ENCODE data around the gene SVEP1. TPM values are rescaled to one million over a fixed set of nuclear protein-coding genes. Genes with fewer than 3 reads are reported as not detected.

The SVEP1 gene
- total RNA-seq, 2 experiments from 2014 or later, result not detected

DNA sequence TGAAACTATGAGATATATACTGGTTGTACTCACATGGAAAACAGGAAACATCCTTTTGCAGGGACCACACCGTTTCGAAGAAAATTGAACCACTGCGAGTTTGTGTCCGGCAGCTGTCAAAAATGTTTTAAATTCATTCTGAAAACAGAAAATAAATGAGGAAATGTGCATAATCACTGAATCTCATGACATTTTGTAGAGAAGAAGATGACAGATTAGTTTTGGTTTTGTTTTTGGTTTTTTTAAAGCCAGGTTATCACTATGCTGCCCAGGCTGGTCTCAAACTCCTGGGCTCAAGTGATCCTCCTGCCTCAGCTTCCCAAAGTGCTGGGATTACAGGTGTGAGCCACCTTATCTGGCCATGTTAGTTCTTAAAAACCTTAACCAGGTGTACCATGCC, 245.4 kb downstream of the SVEP1 start:
- intact Hi-C loops (cut with DNase I, micrococcal nuclease), result no loop called here
- DNase-seq (no peak), ATAC-seq (ENCODE audit: poor library complexity) (no peak)
- no peaks in the 10 kb centered on the region for H3K36me3 ChIP-seq (ENCODE audit: insufficient read depth, low read length)
- H3K4me3 ChIP-seq (ENCODE audit: low read length), result no peak overlapping the region
- Mint-ChIP-seq H3K4me3 (no peak overlapping the region), H3K27ac (no peak overlapping the region), H3K36me3 (ENCODE audit: low read depth) (no peaks in the 10 kb centered on the region), H3K9me3 (no peaks in the 10 kb centered on the region), H3K4me1 (ENCODE audit: low read depth) (no peaks in the 10 kb centered on the region), H3K27me3 (peaks cover 10% of the 10 kb centered on the region)
- H3K4me1 ChIP-seq (ENCODE audit: insufficient read depth, low read length), result no peaks in the 10 kb centered on the region
- ChIA-PET CTCF (no interaction called here), POLR2A (no interaction called here)
- H3K27ac ChIP-seq (ENCODE audit: low read depth in 1 of 2, low read length in 2 of 2), result no peak overlapping the region
- TF ChIP-seq, protein P1, sequence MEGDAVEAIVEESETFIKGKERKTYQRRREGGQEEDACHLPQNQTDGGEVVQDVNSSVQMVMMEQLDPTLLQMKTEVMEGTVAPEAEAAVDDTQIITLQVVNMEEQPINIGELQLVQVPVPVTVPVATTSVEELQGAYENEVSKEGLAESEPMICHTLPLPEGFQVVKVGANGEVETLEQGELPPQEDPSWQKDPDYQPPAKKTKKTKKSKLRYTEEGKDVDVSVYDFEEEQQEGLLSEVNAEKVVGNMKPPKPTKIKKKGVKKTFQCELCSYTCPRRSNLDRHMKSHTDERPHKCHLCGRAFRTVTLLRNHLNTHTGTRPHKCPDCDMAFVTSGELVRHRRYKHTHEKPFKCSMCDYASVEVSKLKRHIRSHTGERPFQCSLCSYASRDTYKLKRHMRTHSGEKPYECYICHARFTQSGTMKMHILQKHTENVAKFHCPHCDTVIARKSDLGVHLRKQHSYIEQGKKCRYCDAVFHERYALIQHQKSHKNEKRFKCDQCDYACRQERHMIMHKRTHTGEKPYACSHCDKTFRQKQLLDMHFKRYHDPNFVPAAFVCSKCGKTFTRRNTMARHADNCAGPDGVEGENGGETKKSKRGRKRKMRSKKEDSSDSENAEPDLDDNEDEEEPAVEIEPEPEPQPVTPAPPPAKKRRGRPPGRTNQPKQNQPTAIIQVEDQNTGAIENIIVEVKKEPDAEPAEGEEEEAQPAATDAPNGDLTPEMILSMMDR (IDR thresholded peaks at IDR 0.05), result no peak
- no peaks in the 10 kb centered on the region for H3K27me3 ChIP-seq (ENCODE audit: control insufficient read depth in 1 of 2, insufficient read depth in 2 of 2, low read length in 2 of 2)
- H3K9me3 ChIP-seq (ENCODE audit: control insufficient read depth in 1 of 2, insufficient read depth in 1 of 2, low read length in 2 of 2), result peaks cover 0 to 3% of the 10 kb centered on the region in 2 experiments

DNA sequence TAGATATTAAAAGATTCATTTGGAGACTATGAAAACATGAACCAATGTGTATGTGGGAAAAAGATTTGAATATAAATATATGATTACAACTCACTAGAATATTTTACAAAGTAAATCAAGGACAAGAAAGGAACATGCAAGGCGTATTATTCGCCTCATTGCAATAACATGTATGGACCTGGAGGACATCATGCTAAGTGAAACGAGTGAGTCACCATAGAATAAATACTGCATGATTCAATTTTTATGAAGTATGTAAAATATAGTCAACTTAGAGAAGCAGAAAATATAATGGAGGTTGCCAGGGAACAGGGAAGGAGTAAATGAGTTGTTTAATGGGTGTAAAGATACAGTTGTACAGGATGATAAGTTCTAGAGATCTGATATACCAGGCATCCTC, 246.8 kb downstream of the SVEP1 start:
- CTCF ChIA-PET, result no interaction called here

DNA sequence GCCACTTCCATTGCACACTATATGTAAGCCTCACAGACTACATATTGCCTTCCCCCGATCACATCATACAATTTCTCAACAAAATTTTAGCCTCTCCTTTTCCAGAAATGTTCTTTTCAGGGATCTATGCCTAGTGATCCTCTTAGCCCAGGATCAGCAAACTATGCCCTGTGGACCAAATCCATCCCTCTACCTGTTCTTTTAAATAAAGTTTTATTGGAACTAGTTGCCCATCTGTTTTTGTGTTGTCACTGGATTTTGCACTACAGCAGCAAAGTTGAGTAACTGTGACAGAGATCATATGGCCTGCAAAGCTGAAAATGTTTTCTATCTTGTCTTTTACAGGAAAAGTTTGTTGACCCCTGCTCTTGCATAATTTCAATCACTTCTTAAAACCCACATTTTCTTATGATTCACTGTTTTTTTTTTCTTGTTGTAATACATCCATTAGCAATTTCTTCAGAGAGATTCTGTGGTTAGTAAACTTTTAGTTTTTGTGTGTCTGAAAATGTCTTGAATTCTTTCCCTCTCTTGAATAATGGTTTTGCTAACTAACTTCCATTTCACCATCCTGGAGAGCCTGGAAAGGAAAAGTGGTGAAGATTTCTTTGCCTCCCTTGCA, 248.9 kb downstream of the SVEP1 start:
- Mint-ChIP-seq H3K27me3 (peaks cover 10% of the 10 kb centered on the region), H3K27ac (no peak overlapping the region), H3K4me1 (ENCODE audit: low read depth) (no peaks in the 10 kb centered on the region), H3K36me3 (ENCODE audit: low read depth) (no peaks in the 10 kb centered on the region), H3K9me3 (no peaks in the 10 kb centered on the region), H3K4me3 (no peak overlapping the region)
- H3K4me3 ChIP-seq (ENCODE audit: low read length), result no peak overlapping the region
- no peaks in the 10 kb centered on the region for H3K27me3 ChIP-seq (ENCODE audit: control insufficient read depth in 1 of 2, insufficient read depth in 2 of 2, low read length in 2 of 2)
- no peak for DNase-seq
- intact Hi-C loops (cut with DNase I, micrococcal nuclease), result no loop called here
- POLR2A ChIA-PET, result no interaction called here
- no peak for ATAC-seq (ENCODE audit: poor library complexity)
- no peaks in the 10 kb centered on the region for H3K36me3 ChIP-seq (ENCODE audit: insufficient read depth, low read length)
- no peaks in the 10 kb centered on the region for H3K4me1 ChIP-seq (ENCODE audit: insufficient read depth, low read length)
- H3K27ac ChIP-seq (ENCODE audit: low read depth in 1 of 2, low read length in 2 of 2), result no peak overlapping the region
- no peaks in the 10 kb centered on the region for H3K9me3 ChIP-seq (ENCODE audit: control insufficient read depth in 1 of 2, insufficient read depth in 1 of 2, low read length in 2 of 2)
- CTCF ChIA-PET, result no interaction called here
- TF ChIP-seq, protein P1 (IDR thresholded peaks at IDR 0.05), result no peak

More for the DNA sequence above, 246.8 kb downstream of the SVEP1 start:
- POLR2A ChIA-PET, result no interaction called here
- Histone ChIP-seq H3K4me3 (ENCODE audit: low read length) (no peak overlapping the region), H3K9me3 (ENCODE audit: control insufficient read depth in 1 of 2, insufficient read depth in 1 of 2, low read length in 2 of 2) (peaks cover 0 to 3% of the 10 kb centered on the region in 2 experiments), H3K27ac (ENCODE audit: low read depth in 1 of 2, low read length in 2 of 2) (no peak overlapping the region), H3K36me3 (ENCODE audit: insufficient read depth, low read length) (no peaks in the 10 kb centered on the region), H3K4me1 (ENCODE audit: insufficient read depth, low read length) (no peaks in the 10 kb centered on the region), H3K27me3 (ENCODE audit: control insufficient read depth in 1 of 2, insufficient read depth in 2 of 2, low read length in 2 of 2) (no peaks in the 10 kb centered on the region)
- no peak overlapping the region for H3K4me3 Mint-ChIP-seq
- H3K27me3 Mint-ChIP-seq, result peaks cover 10% of the 10 kb centered on the region
- no peak for ATAC-seq (ENCODE audit: poor library complexity)
- no peaks in the 10 kb centered on the region for H3K9me3 Mint-ChIP-seq
- no peaks in the 10 kb centered on the region for H3K4me1 Mint-ChIP-seq (ENCODE audit: low read depth)
- no peaks in the 10 kb centered on the region for H3K36me3 Mint-ChIP-seq (ENCODE audit: low read depth)
- TF ChIP-seq, protein P1 (IDR thresholded peaks at IDR 0.05), result no peak
- no peak overlapping the region for H3K27ac Mint-ChIP-seq
- intact Hi-C loops (cut with DNase I, micrococcal nuclease), result no loop called here
- no peak for DNase-seq

Data from CD4-positive, alpha-beta T cell (primary cell).